Endometrial microvascular endothelial cells (primary cell): ENCODE data around the gene APBA2. TPM values are rescaled to one million over a fixed set of nuclear protein-coding genes. Genes with fewer than 3 reads are reported as not detected.

ENCODE experiments used
- in situ Hi-C: cut with HindIII; loops from 2 replicates; pipeline ENCODE4 v1.10.0; 2017; ENCODE audit warnings: low sequenced_read_pairs, low pct_unique_long_range_greater_than_20kb; ENCODE audit errors: inconsistent ontology term
- total RNA-seq: library from RNA; depleted of rRNA; stranded (reverse); fragments of >200 nt; gene quantifications from one replicate; pipeline ENCODE4 v1.2.3, GENCODE V29; 2015; ENCODE audit errors: inconsistent ontology term

Gene APBA2
- total RNA-seq, 1 donor from 2014 or later: 18.6 TPM

- in situ Hi-C loops: no loop called here
Observed at GRCh38 chr15:28892789-28893610, 7.2 kb downstream of the APBA2 start.

- in situ Hi-C loops: no loop called here
Observed at GRCh38 chr15:28894631-28895030, 8.9 kb downstream of the APBA2 start.

GRCh38 chr15:28895146-28895545 lies 9.4 kb downstream of the APBA2 start:
- in situ Hi-C loops: no loop called here

GRCh38 chr15:28895566-28895965 lies 9.8 kb downstream of the APBA2 start:
- in situ Hi-C loops: no loop called here

- in situ Hi-C loops: no loop called here
Observed at GRCh38 chr15:28896951-28897350, 11.2 kb downstream of the APBA2 start.

GRCh38 chr15:28897861-28898585 lies 12.2 kb downstream of the APBA2 start:
- in situ Hi-C loops: no loop called here

- in situ Hi-C loops: no loop called here
Observed at GRCh38 chr15:28899061-28899738, 13.4 kb downstream of the APBA2 start.

GRCh38 chr15:28900041-28900891 lies 14.5 kb downstream of the APBA2 start:
- in situ Hi-C loops: no loop called here

GRCh38 chr15:28900892-28901586 lies 15.3 kb downstream of the APBA2 start:
- in situ Hi-C loops: no loop called here

GRCh38 chr15:28901587-28901980 lies 15.8 kb downstream of the APBA2 start:
- in situ Hi-C loops: no loop called here

GRCh38 chr15:28901987-28902745 lies 16.4 kb downstream of the APBA2 start:
- in situ Hi-C loops: no loop called here

- in situ Hi-C loops: no loop called here
Observed at GRCh38 chr15:28902856-28903255, 17.1 kb downstream of the APBA2 start.

- in situ Hi-C loops: no loop called here
Observed at GRCh38 chr15:28903555-28903954, 17.8 kb downstream of the APBA2 start.

- in situ Hi-C loops: no loop called here
Observed at GRCh38 chr15:28904003-28904402, 18.2 kb downstream of the APBA2 start.

- in situ Hi-C loops: no loop called here
Observed at GRCh38 chr15:28904541-28905315, 19.0 kb downstream of the APBA2 start.

GRCh38 chr15:28907338-28907960 lies 21.7 kb downstream of the APBA2 start:
- in situ Hi-C loops: no loop called here
